CD4-positive, alpha-beta T cell (primary cell): ENCODE data around the gene HTR6. TPM values are rescaled to one million over a fixed set of nuclear protein-coding genes. Genes with fewer than 3 reads are reported as not detected.

Experiments
- ATAC-seq: fragments of 200-7000 bp; cut with Tn5 transposase; one replicate; pipeline ENCODE4 v1.10.0; 2022; ENCODE audit warnings: mild to moderate bottlenecking; ENCODE audit not compliant: poor library complexity
- CTCF ChIA-PET: fragments of 350-600 bp; sonication (Branson Sonifier 250); formaldehyde crosslinking; loops from one replicate; lab custom pipeline; 2021; ENCODE audit warnings: antibody characterized with exemption, inconsistent platforms; lab: Charles Lee
- POLR2A ChIA-PET: fragments of 350-600 bp; sonication (Branson Sonifier 250); formaldehyde crosslinking; loops from one replicate; lab custom pipeline; 2021; ENCODE audit warnings: antibody characterized with exemption, inconsistent platforms; lab: Charles Lee
- DNase-seq, 14 experiments: peaks; one replicate each; pipeline ENCODE4 v3.0.0-alpha.2; 2013 to 2020; ENCODE audit warnings: mixed read lengths in 2 of 14
- H3K27ac ChIP-seq, 2 donors: one replicate each; pipeline versions ENCODE4 v1.5.1 to v1.7.0; 2013; ENCODE audit warnings: low read length in 2 of 2, low read depth in 1 of 2, mild to moderate bottlenecking in 1 of 2
- H3K27me3 ChIP-seq, 2 experiments: 1 replicate in 1 of 2; 2 replicates in 1 of 2; pipeline versions ENCODE4 v1.6.1 to v1.7.0; 2013; ENCODE audit warnings: low read length in 2 of 2, control low read depth in 1 of 2, mild to moderate bottlenecking in 1 of 2, moderate library complexity in 1 of 2; ENCODE audit not compliant: insufficient read depth in 2 of 2, control insufficient read depth in 1 of 2
- H3K36me3 ChIP-seq: one replicate; pipeline ENCODE4 v1.6.1; 2013; ENCODE audit warnings: low read length, control low read depth; ENCODE audit not compliant: insufficient read depth
- H3K4me1 ChIP-seq: one replicate; pipeline ENCODE4 v1.6.1; 2013; ENCODE audit warnings: low read length, control low read depth; ENCODE audit not compliant: insufficient read depth
- H3K4me3 ChIP-seq: one replicate; pipeline ENCODE4 v1.5.1; 2013; ENCODE audit warnings: mild to moderate bottlenecking, low read length, moderate library complexity
- H3K9me3 ChIP-seq, 2 experiments: 1 replicate in 1 of 2; 2 replicates in 1 of 2; pipeline versions ENCODE4 v1.6.1 to v1.7.0; 2013; ENCODE audit warnings: low read length in 2 of 2, mild to moderate bottlenecking in 2 of 2, control low read depth in 1 of 2, moderate library complexity in 1 of 2; ENCODE audit not compliant: control insufficient read depth in 1 of 2, insufficient read depth in 1 of 2
- H3K27ac Mint-ChIP-seq: one replicate; pipeline ENCODE4 v1.8.0; 2020; ENCODE audit warnings: mixed read lengths
- H3K27me3 Mint-ChIP-seq: one replicate; pipeline ENCODE4 v1.8.0; 2021; ENCODE audit warnings: mixed read lengths
- H3K36me3 Mint-ChIP-seq: one replicate; pipeline ENCODE4 v1.8.0; 2021; ENCODE audit warnings: low read depth, mixed read lengths
- H3K4me1 Mint-ChIP-seq: one replicate; pipeline ENCODE4 v1.8.0; 2021; ENCODE audit warnings: low read depth, mixed read lengths
- H3K4me3 Mint-ChIP-seq: one replicate; pipeline ENCODE4 v1.8.0; 2020; ENCODE audit warnings: mild to moderate bottlenecking, mixed read lengths
- H3K9me3 Mint-ChIP-seq: one replicate; pipeline ENCODE4 v1.8.0; 2020; ENCODE audit warnings: mixed read lengths
- CTCF ChIP-seq: fragments of 200-600 bp; IDR thresholded peaks from one replicate; pipeline ENCODE4 v1.8.0; 2022; ENCODE audit warnings: antibody characterized with exemption, mild to moderate bottlenecking
- intact Hi-C, 2 experiments: fragments of 100-400 bp; cut with DNase I in 1 of 2; cut with micrococcal nuclease in 1 of 2; formaldehyde crosslinking; loops; one replicate each; pipeline versions ENCODE4 v1.15.1 to v1.9.0; 2023 to 2025; cut with DNase I, micrococcal nuclease
- total RNA-seq, 174 experiments: library from RNA in 2 of 174; stranded (reverse) in 2 of 174; gene quantifications; one replicate each; pipeline ENCODE4 v1.2.3 and lab custom pipeline; 2021 to 2026

HTR6 gene
- total RNA-seq, 2 experiments from 2014 or later: 2.1 to 2.2 TPM

- POLR2A ChIA-PET: no interaction called here
These were observed 7.2 kb upstream of the HTR6 start for GRCh38 chr1:19657511-19657910.

GRCh38 chr1:19658186-19658585 lies 6.5 kb upstream of the HTR6 start:
- ATAC-seq: no peak
- TF ChIP-seq CTCF: no peak
- Mint-ChIP-seq H3K36me3 (no peaks in the 10 kb centered on the region), H3K4me3 (no peak overlapping the region), H3K4me1 (peaks cover 25% of the 10 kb centered on the region), H3K27me3 (peaks cover 15% of the 10 kb centered on the region), H3K27ac (no peak overlapping the region), H3K9me3 (no peaks in the 10 kb centered on the region)
- Histone ChIP-seq H3K36me3 (no peaks in the 10 kb centered on the region), H3K4me1 (peaks cover 21% of the 10 kb centered on the region), H3K9me3 (no peaks in the 10 kb centered on the region), H3K27me3 (no peaks in the 10 kb centered on the region), H3K27ac (no peak overlapping the region), H3K4me3 (no peak overlapping the region)
- ChIA-PET POLR2A (no interaction called here), CTCF (no interaction called here)
- no peak for DNase-seq
- intact Hi-C loops: loop anchor here (10.0 kb wide), 2 partner anchors 473 to 753 kb away; partner anchors contain the start of gene ALDH4A1 (in 1 of the 2)

More at GRCh38 chr1:19657511-19657910, 7.2 kb upstream of the HTR6 start:
- Histone ChIP-seq H3K27me3 (no peaks in the 10 kb centered on the region), H3K4me1 (peaks cover 21% of the 10 kb centered on the region), H3K27ac (no peak overlapping the region), H3K36me3 (no peaks in the 10 kb centered on the region), H3K4me3 (no peak overlapping the region), H3K9me3 (no peaks in the 10 kb centered on the region)
- CTCF ChIA-PET: no interaction called here
- TF ChIP-seq CTCF: no peak
- H3K4me3 Mint-ChIP-seq: no peak overlapping the region
- DNase-seq (peak in 1 of 14 experiments; percentile 24), ATAC-seq (no peak)
- no peaks in the 10 kb centered on the region for H3K9me3 Mint-ChIP-seq
- intact Hi-C loops: loop anchor here (10.0 kb wide), 2 partner anchors 473 to 753 kb away; partner anchors contain the start of gene ALDH4A1 (in 1 of the 2)
- H3K36me3 Mint-ChIP-seq: no peaks in the 10 kb centered on the region
- peaks cover 10% of the 10 kb centered on the region for H3K27me3 Mint-ChIP-seq
- H3K27ac Mint-ChIP-seq: no peak overlapping the region
- H3K4me1 Mint-ChIP-seq: peaks cover 20% of the 10 kb centered on the region

- no peaks in the 10 kb centered on the region for H3K36me3 Mint-ChIP-seq
- no peaks in the 10 kb centered on the region for H3K9me3 Mint-ChIP-seq
- peak; percentile 86 for TF ChIP-seq CTCF
- H3K4me3 Mint-ChIP-seq: peak overlapping the region; percentile 70
- H3K4me1 ChIP-seq: peaks cover 33% of the 10 kb centered on the region
- intact Hi-C loops: loop anchor here (1.0 to 10.0 kb wide), 3 partner anchors 43 to 383 kb away; no protein-coding TSS in a partner anchor
- DNase-seq (peak in 9 of 14 experiments; percentile 32 to 80 (median 45)), ATAC-seq (peak; percentile 21)
- no peak overlapping the region for H3K27ac Mint-ChIP-seq
- CTCF ChIA-PET: interaction anchor here (0.8 to 4.8 kb wide), 15 partner anchors 8 to 271 kb away, joined by 3 to 68 read pairs (median 4); partner anchors contain the start of gene NBL1
- H3K27me3 ChIP-seq: peaks cover 10% of the 10 kb centered on the region in 2 experiments
- H3K36me3 ChIP-seq: no peaks in the 10 kb centered on the region
- H3K27me3 Mint-ChIP-seq: peaks cover 37% of the 10 kb centered on the region
- no peak overlapping the region for H3K4me3 ChIP-seq
- H3K27ac ChIP-seq: no peak overlapping the region
- H3K9me3 ChIP-seq: no peaks in the 10 kb centered on the region
- H3K4me1 Mint-ChIP-seq: peaks cover 38% of the 10 kb centered on the region
- POLR2A ChIA-PET: interaction anchor here (0.9 to 2.3 kb wide), 3 partner anchors 43 to 65 kb away, joined by 3 to 11 read pairs (median 3); a partner anchor contains a TSS
These were observed 2.9 kb upstream of the HTR6 start for GRCh38 chr1:19661721-19662228.
